ENCODE measurements around the gene RYR2. TPM values are rescaled to one million over a fixed set of nuclear protein-coding genes. Genes with fewer than 3 reads are reported as not detected.
A peak's percentile ranks its signal among the peaks of the same experiment; 100 is the strongest.

RYR2 gene
- total RNA-seq, 2 donors from 2014 or later = 392 to 756 TPM

DNA sequence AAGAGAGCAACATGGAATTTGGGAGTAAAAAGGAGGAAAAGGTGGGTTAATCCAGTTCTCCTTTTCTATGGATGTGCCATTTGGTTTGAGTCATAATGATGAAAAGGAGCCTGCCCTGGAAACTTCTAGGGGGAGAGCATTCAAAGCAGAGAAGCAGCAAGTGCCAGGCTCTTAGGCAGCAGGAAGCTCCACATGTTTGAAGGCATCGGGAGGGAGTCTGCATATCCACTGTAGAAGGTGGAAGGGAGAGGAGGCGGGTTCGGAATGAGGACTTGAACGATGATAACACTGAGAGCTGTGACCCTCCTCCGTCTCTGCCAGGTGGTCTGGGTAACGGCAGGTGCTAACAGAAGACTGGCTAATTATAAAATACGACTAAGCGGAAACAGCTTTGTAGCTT is 128.2 kb downstream of the RYR2 start:
- Histone ChIP-seq H3K9me3 (no peaks in the 10 kb centered on the region), H3K4me1 (peaks cover 0 to 53% of the 10 kb centered on the region in 2 donors), H3K27ac (no peak overlapping the region), H3K4me3 (no peak overlapping the region), H3K27me3 (no peaks in the 10 kb centered on the region), H3K36me3 (no peaks in the 10 kb centered on the region)
- TF ChIP-seq, protein P1, sequence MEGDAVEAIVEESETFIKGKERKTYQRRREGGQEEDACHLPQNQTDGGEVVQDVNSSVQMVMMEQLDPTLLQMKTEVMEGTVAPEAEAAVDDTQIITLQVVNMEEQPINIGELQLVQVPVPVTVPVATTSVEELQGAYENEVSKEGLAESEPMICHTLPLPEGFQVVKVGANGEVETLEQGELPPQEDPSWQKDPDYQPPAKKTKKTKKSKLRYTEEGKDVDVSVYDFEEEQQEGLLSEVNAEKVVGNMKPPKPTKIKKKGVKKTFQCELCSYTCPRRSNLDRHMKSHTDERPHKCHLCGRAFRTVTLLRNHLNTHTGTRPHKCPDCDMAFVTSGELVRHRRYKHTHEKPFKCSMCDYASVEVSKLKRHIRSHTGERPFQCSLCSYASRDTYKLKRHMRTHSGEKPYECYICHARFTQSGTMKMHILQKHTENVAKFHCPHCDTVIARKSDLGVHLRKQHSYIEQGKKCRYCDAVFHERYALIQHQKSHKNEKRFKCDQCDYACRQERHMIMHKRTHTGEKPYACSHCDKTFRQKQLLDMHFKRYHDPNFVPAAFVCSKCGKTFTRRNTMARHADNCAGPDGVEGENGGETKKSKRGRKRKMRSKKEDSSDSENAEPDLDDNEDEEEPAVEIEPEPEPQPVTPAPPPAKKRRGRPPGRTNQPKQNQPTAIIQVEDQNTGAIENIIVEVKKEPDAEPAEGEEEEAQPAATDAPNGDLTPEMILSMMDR (IDR thresholded peaks at IDR 0.05) = no peak
- no peak for DNase-seq (ENCODE audit: low spot score)

DNA sequence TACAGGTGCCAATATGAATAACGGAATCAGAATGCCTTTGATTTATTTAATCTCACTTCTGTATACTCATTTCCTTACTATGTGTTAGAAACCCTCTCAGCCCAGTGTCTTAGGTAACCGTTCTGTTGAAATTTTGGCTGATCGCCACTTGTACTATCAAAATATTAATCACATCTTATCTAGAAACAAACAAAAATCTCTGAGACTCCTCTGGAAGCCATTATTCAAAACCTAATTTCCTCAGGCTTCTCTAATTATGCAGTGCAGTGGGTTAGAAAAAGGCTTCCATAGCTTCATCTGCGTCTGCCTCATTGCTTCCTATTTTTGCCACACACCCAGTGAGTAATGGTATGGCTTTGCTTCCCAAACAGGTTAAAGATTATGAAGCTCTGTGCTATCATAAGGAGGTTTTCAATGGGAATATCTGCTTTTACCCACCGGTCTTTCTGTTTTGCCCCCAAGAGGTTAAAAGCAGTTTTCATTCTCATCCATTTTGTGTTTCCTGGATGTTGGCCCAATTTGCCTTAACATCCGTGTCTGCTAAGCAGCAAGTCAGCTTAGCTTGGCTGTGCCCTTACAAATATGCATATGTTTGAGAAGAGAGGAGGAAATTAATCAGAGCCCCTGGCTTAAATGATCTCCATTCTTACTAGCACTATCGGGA is 129.6 kb downstream of the RYR2 start:
- Histone ChIP-seq H3K4me1 (peaks cover 0 to 41% of the 10 kb centered on the region in 2 donors), H3K4me3 (no peak overlapping the region), H3K27me3 (no peaks in the 10 kb centered on the region), H3K27ac (no peak overlapping the region), H3K9me3 (no peaks in the 10 kb centered on the region), H3K36me3 (no peaks in the 10 kb centered on the region)
- DNase-seq (ENCODE audit: low spot score) = no peak
- TF ChIP-seq, protein P1 (IDR thresholded peaks at IDR 0.05) = no peak

DNA sequence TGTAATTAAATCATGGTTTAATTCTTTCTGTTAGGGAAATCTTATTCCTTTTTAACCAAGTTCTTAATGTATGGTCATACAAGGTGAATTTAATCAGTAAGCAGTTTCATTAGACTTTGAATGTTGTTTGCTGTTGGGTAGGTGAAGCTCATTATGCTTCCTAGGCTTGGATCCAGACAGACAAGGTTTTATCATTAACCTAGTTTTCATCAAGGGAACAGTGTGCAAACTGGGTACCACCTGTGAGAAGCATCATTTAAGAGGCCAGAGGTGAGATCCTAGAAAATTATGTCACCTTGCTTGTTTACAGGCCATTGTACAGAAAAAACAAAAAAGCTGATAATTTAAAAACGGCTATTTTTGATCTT is 130.1 kb downstream of the RYR2 start:
- TF ChIP-seq, protein P1 (IDR thresholded peaks at IDR 0.05) = no peak
- H3K27ac ChIP-seq = no peak overlapping the region
- H3K4me3 ChIP-seq = no peak overlapping the region
- H3K4me1 ChIP-seq = peaks cover 0 to 36% of the 10 kb centered on the region in 2 donors
- no peaks in the 10 kb centered on the region for H3K27me3 ChIP-seq
- H3K9me3 ChIP-seq = no peaks in the 10 kb centered on the region
- no peak for DNase-seq (ENCODE audit: low spot score)
- H3K36me3 ChIP-seq = no peaks in the 10 kb centered on the region

DNA sequence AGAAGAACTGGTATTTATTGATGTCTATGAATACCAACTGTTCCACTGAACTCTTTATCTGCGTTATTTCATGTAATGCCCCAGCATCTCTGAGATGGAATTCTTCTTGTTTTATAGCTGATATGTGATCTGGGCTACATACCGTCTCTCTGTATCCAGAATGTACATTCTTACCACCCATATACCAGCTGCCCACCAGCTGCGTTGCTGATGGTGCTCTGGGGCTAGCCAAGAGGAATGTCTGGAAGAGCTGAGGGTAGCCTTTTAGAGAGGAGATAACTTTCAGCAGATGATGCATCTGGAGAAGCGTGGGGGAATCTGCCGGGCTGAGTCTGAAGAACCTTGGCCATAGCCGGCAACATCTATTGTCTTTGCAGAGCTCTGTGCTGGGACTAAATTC is 137.5 kb downstream of the RYR2 start:
- no peak for DNase-seq (ENCODE audit: low spot score)
- no peaks in the 10 kb centered on the region for H3K27me3 ChIP-seq
- H3K9me3 ChIP-seq = no peaks in the 10 kb centered on the region
- H3K4me3 ChIP-seq = no peak overlapping the region
- TF ChIP-seq, protein P1 (IDR thresholded peaks at IDR 0.05) = no peak
- H3K27ac ChIP-seq = peak overlapping the region; percentile 16 to 21
- H3K36me3 ChIP-seq = no peaks in the 10 kb centered on the region
- peaks cover 0 to 57% of the 10 kb centered on the region in 2 donors for H3K4me1 ChIP-seq

DNA sequence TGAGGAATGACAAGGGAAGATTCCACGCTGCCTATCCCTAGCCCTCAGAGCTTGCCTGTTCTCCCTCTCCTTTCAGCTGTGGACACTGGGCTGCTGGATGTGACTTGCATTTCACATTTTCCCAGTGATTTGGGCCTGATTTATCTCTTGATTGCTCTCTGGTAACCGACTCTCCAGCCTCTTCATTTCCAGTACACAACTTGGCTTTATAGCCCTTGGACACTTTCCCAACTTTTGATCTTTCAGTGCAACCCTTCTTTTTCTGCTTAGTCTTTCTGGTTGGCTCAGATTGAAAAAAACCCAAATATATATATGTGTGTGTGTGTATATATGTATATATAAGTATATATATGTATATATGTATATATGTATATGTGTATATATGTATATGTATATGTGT is 138.3 kb downstream of the RYR2 start:
- Histone ChIP-seq H3K36me3 (no peaks in the 10 kb centered on the region), H3K4me1 (peaks cover 0 to 64% of the 10 kb centered on the region in 2 donors), H3K9me3 (no peaks in the 10 kb centered on the region), H3K27ac (peak overlapping the region; percentile 16 to 21), H3K27me3 (no peaks in the 10 kb centered on the region), H3K4me3 (no peak overlapping the region)
- TF ChIP-seq, protein P1 (IDR thresholded peaks at IDR 0.05) = no peak
- no peak for DNase-seq (ENCODE audit: low spot score)
